IPS-NIHi7 (cell line): ENCODE data around the gene METRN.

Experiments
- DNase-seq: peaks from one replicate; pipeline ENCODE4 v3.0.0; 2012; ENCODE audit warnings: mixed read lengths; ENCODE audit errors: extremely low spot score

METRN gene

GRCh38 chr16:714558-715476 is at the start of gene METRN:
TSS of gene METRN (plus strand) at chr16:715118. CDS start at chr16:715290, 172 bp downstream.
- peak; percentile 90 for DNase-seq

- DNase-seq = no peak
Measured at GRCh38 chr16:666572-666971, 48.3 kb upstream of the METRN start.

GRCh38 chr16:667113-667779 is 47.7 kb upstream of the METRN start:
- no peak for DNase-seq

- peak; percentile 87 for DNase-seq
Measured at GRCh38 chr16:667780-668518, 47.0 kb upstream of the METRN start, which contains the start of gene RHOT2. TSS of gene RHOT2 (plus strand) at chr16:668132. CDS start at chr16:668200, 68 bp downstream.

DNA sequence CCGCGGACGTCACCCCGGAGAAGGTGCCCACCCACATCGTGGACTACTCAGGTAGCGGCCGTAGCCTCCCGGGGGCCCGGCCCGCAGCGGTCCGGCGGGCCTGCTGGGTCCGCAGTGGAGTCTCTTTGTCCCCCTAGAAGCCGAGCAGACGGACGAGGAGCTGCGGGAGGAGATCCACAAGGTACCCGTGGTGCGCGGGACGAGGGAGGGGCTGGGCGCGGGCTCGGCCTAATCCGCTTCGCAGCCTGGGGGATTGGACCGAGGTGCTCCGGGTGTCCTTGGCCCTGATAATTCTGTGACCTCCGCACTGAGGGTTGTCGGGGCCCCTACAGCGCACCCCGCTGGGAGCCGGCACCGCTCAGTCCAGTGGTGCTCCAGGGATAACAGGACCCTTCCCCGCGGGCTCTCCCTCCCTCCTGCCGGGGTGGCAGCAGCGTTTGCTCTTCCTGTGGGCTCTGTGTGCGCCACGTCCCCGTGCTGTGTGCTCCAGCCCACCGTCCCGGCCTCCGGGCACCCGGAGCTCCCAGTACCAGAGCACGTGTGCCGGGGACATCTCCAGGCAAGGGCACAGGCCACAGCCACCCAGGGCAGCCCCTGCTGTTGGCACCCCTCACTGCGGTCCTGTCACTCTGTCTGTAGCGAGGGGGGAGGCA is 46.3 kb upstream of the METRN start:
- DNase-seq = no peak

DNA sequence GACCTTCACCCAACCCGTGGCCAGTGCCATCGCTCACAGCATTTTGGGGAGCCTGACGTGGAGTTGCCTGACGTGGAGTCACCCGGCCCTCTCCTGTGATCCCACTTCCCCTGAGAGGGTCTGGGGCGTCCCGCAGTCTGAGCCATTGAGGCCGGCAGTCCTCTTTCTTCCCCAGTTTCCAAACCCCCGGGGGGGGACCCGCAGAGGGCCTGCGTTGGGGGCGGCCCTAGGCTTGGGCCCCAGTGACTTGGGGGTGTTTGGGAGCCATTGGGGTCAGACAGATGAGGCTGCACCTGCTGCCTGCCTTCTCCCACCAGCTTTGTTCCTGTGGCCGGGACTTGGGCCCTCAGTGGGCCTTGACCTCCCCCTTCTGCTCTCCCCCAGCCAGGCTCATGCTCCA is 45.3 kb upstream of the METRN start:
- DNase-seq = no peak

- DNase-seq = no peak
Measured at GRCh38 chr16:670485-671352, 44.2 kb upstream of the METRN start.

DNA sequence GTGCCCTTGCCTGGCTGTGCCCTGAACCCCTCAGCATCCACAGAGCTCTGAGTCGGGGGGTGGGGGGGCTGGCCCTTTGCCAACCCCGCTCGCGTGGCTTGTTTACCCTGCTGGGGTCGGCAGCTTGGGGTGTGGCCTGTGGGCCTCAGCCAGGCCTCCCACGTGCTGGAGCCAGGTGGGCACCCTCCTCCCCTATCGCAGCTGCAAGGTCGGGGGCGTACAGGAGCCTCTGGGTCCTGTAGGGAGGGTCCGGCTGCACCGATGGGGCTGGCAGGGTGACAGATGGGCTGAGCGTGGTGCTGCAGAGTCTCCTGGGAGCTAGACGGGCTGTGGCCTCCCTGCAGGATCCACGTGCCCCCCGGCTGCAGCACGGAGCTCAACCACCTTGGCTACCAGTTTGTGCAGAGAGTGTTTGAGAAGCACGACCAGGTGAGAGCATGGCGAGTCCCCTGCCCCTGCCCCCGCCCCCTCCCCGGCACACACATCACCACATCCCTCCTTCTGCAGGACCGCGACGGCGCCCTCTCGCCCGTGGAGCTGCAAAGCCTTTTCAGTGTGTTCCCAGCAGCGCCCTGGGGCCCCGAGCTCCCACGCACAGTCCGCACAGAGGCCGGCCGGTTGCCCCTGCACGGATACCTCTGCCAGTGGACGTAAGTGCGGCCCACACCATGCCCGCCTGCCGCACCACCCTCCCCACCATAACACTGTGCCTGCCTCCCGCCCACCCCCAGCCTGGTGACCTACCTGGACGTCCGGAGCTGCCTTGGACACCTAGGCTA is 43.4 kb upstream of the METRN start:
- DNase-seq = no peak

GRCh38 chr16:672371-672770 is 42.5 kb upstream of the METRN start:
- no peak for DNase-seq

GRCh38 chr16:672851-673250 is 42.1 kb upstream of the METRN start:
- no peak for DNase-seq

DNA sequence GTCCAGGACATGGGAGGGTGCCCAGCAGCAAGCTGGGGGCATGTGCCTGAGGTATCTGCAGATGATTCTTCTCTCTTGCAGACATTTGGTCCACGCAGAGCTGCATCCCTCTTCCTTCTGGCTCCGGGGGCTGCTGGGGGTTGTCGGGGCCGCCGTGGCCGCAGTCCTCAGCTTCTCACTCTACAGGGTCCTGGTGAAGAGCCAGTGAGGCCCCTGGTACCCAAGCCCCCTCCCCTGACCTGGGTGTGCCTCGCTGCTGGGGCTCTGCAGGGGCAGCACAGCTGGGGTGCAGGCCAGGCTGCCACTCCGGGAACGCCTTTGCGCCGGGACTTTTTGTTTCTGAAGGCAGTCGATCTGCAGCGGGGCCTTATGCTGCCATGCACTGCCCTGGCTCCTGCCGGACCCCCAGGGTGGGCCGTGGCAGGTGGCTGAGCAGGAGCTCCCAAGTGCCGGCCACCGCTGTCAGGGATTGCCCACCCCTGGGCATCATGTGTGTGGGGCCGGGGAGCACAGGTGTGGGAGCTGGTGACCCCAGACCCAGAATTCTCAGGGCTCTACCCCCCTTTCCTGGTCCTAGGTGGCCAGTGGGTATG is 41.4 kb upstream of the METRN start:
- DNase-seq = no peak

GRCh38 chr16:674214-674881 is 40.6 kb upstream of the METRN start:
- no peak for DNase-seq

GRCh38 chr16:674968-675883 is 39.7 kb upstream of the METRN start, which contains the start of gene RHBDL1:
TSS of gene RHBDL1 (plus strand) at chr16:675671. CDS start at chr16:675791, 120 bp downstream.
- peak; percentile 69 for DNase-seq

- no peak for DNase-seq
Measured at GRCh38 chr16:675884-676564, 38.9 kb upstream of the METRN start.

GRCh38 chr16:676565-676902 is 38.4 kb upstream of the METRN start:
- no peak for DNase-seq

- no peak for DNase-seq
Measured at GRCh38 chr16:676913-677312, 38.0 kb upstream of the METRN start.
